HUES64 (cell line): Measurements from ENCODE around the gene ST8SIA4.

Source experiments
- H3K27ac ChIP-seq: 2 replicates; pipeline ENCODE4 v1.7.0; 2013; ENCODE audit warnings: low read depth, low read length, inconsistent platforms
- H3K27me3 ChIP-seq: 2 replicates; pipeline ENCODE4 v1.6.1; 2013; ENCODE audit warnings: mild to moderate bottlenecking, low read length; ENCODE audit not compliant: insufficient read depth
- H3K36me3 ChIP-seq: 2 replicates; pipeline ENCODE4 v1.6.1; 2013; ENCODE audit warnings: mild to moderate bottlenecking, low read length; ENCODE audit not compliant: insufficient read depth
- H3K4me1 ChIP-seq: 2 replicates; pipeline ENCODE4 v1.6.1; 2013; ENCODE audit warnings: mild to moderate bottlenecking, low read length, moderate library complexity; ENCODE audit not compliant: insufficient read depth
- H3K4me3 ChIP-seq: 2 replicates; pipeline ENCODE4 v1.5.1; 2013; ENCODE audit warnings: mild to moderate bottlenecking, low read length, moderate library complexity
- H3K9ac ChIP-seq: 2 replicates; pipeline ENCODE4 v1.6.1; 2013; ENCODE audit warnings: mild to moderate bottlenecking, low read depth, low read length
- H3K9me3 ChIP-seq: 2 replicates; pipeline ENCODE4 v1.6.1; 2013; ENCODE audit warnings: low read depth, low read length; ENCODE audit not compliant: insufficient read depth
- WGBS: fragments of 150-250, 120-280 bp; methylation state at CpG from one replicate; pipeline ENCODE4 v1.1.7; 2013; ENCODE audit warnings: missing lambda C conversion rate; 5-methylcytosine and 5-hydroxymethylcytosine counted together

Gene ST8SIA4

DNA sequence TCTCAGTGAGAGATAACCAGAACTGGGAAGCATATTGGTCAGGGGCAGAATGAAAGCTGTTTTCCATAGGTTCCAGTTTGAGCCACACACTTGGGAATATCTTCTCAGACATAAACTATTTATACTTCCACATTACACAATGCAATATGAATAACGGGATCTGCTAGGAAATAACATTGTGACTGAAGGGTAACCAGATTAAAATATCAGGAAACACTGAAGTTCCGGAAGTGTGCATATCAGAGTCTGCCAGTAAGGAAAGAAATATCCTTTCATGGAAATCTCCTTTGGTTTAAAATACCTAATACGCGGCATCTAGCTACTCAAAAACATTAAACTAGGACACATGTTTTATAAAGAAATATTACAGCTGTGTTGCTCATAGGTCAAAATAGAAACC is 56.3 kb downstream of the ST8SIA4 start:
- Histone ChIP-seq H3K27ac (no peak overlapping the region), H3K27me3 (no peaks in the 10 kb centered on the region), H3K36me3 (no peaks in the 10 kb centered on the region), H3K9me3 (no peaks in the 10 kb centered on the region), H3K9ac (no peak overlapping the region), H3K4me3 (no peak overlapping the region), H3K4me1 (peaks cover 6% of the 10 kb centered on the region; the same call in 1 of the 2 replicates)
- WGBS, result 100% methylated on average over 2 of the region's 4 CpGs

DNA sequence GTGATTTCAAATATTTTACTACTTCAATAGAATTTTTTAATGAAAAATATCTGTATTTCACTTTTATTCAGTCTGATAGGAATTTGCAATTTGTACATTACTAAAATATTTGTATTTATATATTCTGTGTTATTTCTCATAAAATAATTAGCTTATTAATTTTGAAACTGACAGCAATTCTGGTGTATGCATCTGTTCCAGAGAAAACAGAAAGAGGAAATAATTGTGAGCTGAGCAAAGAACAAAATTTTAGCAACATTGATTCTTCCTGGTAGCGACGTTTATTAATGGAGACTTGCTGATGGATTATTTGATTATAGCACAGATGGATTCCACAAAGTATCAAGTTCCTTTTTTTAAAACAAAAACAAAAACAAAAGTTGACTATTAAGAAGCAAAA is 61.0 kb downstream of the ST8SIA4 start:
- Histone ChIP-seq H3K9me3 (no peaks in the 10 kb centered on the region), H3K36me3 (no peaks in the 10 kb centered on the region), H3K4me3 (no peak overlapping the region), H3K27ac (no peak overlapping the region), H3K4me1 (peaks cover 23% of the 10 kb centered on the region), H3K27me3 (no peaks in the 10 kb centered on the region), H3K9ac (no peak overlapping the region)
- 100% methylated on average over 2 of the region's 2 CpGs for WGBS

DNA sequence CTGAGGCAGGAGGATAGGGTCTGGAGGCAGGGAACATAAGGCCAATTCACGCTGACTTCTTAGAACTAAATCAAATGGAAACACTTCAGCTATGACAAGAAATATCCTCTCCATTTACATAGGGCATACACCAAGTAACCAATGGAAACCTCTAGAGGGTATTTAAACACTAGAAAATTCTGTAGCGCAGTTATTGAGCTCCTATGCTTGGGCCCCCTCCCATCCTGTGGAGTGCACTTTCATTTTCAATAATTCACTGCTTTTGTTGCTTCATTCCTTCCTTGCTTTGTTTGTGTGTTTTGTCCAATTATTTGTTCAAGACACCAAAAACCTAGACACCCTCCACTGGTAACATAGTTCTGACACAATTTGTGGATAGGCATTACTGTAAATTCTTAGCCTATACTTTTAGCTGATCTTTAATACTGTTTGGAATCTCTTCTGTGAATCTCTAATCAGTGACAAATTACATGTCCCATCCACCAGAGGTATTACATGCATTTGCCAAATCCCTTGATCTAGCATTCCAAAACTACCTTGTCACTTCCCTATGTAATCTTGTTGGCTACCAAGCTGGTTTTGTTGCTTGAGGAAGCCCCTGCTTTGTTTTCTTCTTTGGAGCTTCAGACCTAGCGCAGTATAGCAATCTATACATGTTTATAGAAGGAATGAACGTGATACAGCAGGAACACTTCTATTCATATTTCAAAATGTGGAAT is 61.6 kb downstream of the ST8SIA4 start:
- Histone ChIP-seq H3K27ac (no peak overlapping the region), H3K4me1 (peaks cover 23% of the 10 kb centered on the region), H3K36me3 (no peaks in the 10 kb centered on the region), H3K27me3 (no peaks in the 10 kb centered on the region), H3K9me3 (no peaks in the 10 kb centered on the region), H3K9ac (no peak overlapping the region), H3K4me3 (no peak overlapping the region)
- 100% methylated on average over 2 of the region's 4 CpGs for WGBS

DNA sequence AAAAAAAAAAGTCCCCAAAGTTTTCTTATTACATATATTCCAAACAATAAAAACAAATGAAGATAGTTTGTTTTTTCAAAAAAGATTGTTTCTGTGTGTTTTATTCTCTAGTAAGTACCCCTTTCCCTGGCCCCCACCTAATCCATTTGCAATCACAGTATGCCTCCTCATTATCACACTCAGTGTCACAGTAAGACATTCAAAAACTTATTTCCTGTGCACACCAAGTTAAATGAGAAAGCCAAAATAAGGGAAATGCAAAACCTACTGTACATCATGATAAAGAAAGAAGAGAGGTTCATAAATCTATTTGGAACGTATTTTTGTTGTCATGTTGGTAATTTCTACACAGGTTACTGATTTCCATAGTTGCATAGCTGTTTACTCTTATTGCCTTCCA is 62.3 kb downstream of the ST8SIA4 start:
- Histone ChIP-seq H3K36me3 (no peaks in the 10 kb centered on the region), H3K4me1 (peaks cover 23% of the 10 kb centered on the region), H3K9ac (no peak overlapping the region), H3K27me3 (no peaks in the 10 kb centered on the region), H3K27ac (no peak overlapping the region), H3K9me3 (no peaks in the 10 kb centered on the region), H3K4me3 (no peak overlapping the region)
- WGBS, result no CpG with 5 or more reads among the region's 1 CpG

DNA sequence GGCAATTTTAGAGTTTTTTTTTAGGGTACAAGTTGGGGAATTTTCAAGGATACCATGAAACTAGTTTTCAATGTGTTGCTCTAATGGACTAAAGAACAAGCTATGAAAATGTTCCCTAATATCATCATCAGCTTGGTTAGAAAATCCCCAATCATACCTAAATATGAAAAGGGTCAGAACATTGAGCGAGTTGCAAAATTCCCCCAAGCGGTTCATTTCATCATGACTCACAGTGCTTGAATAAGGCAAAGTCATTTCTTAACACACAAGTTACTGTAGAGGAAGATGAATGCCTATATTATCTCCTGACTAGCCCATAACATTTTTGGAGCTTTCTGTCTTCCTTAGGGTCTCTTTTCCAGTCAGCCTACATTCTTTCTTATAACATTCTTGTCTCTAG is 62.7 kb downstream of the ST8SIA4 start:
- 78% methylated on average over 2 of the region's 2 CpGs for WGBS
- H3K27ac ChIP-seq, result no peak overlapping the region
- no peak overlapping the region for H3K9ac ChIP-seq

DNA sequence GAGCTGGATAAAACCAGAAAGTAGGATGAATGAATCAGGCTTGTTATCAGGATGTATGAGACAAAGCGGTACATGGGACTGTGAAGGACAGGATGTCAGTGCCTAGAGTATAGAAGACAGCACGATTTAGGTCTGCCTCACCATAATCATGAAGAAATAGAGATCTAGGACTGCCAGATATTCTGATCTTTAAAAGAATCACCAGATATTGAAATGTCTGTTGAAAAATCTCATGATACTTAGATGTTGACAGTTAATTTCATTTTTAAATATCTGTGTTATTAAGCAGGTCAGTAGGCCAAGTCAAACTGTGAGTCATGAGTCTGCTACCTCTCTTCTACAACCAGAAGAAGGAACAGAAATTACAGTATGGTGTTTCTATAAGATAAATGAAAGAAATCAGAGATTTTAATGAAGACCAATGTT is 65.0 kb downstream of the ST8SIA4 start:
- Histone ChIP-seq H3K9ac (no peak overlapping the region), H3K27ac (no peak overlapping the region), H3K9me3 (no peaks in the 10 kb centered on the region), H3K4me3 (no peak overlapping the region), H3K27me3 (no peaks in the 10 kb centered on the region), H3K36me3 (no peaks in the 10 kb centered on the region), H3K4me1 (peaks cover 23% of the 10 kb centered on the region)
- 96% methylated on average over 2 of the region's 2 CpGs for WGBS

More for the DNA sequence above, 62.7 kb downstream of the ST8SIA4 start:
- Histone ChIP-seq H3K9me3 (no peaks in the 10 kb centered on the region), H3K36me3 (no peaks in the 10 kb centered on the region), H3K27me3 (no peaks in the 10 kb centered on the region), H3K4me3 (no peak overlapping the region), H3K4me1 (peaks cover 23% of the 10 kb centered on the region)

DNA sequence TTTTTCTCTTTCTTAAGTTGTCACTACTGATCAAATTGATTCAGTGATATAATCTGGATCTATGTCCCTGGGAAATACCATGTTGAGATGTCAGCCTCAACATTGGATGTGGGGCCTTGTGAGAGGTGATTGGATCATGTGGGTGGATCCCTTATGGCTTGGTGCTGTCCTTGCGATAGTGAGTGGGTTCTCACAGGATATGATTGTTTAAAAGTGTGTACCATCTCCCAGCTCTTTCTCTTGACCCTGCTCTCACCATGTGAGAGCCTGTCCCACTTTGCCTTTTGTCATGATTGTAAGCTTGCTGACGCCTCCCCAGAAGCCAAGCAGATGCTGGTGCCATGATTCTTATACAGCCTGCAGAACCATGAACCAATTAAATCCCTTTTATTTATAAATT is 68.6 kb downstream of the ST8SIA4 start:
- Histone ChIP-seq H3K4me1 (no peaks in the 10 kb centered on the region), H3K27me3 (no peaks in the 10 kb centered on the region), H3K4me3 (no peak overlapping the region), H3K27ac (no peak overlapping the region), H3K36me3 (no peaks in the 10 kb centered on the region), H3K9ac (no peak overlapping the region), H3K9me3 (no peaks in the 10 kb centered on the region)
- 91% methylated on average over 2 of the region's 2 CpGs for WGBS

DNA sequence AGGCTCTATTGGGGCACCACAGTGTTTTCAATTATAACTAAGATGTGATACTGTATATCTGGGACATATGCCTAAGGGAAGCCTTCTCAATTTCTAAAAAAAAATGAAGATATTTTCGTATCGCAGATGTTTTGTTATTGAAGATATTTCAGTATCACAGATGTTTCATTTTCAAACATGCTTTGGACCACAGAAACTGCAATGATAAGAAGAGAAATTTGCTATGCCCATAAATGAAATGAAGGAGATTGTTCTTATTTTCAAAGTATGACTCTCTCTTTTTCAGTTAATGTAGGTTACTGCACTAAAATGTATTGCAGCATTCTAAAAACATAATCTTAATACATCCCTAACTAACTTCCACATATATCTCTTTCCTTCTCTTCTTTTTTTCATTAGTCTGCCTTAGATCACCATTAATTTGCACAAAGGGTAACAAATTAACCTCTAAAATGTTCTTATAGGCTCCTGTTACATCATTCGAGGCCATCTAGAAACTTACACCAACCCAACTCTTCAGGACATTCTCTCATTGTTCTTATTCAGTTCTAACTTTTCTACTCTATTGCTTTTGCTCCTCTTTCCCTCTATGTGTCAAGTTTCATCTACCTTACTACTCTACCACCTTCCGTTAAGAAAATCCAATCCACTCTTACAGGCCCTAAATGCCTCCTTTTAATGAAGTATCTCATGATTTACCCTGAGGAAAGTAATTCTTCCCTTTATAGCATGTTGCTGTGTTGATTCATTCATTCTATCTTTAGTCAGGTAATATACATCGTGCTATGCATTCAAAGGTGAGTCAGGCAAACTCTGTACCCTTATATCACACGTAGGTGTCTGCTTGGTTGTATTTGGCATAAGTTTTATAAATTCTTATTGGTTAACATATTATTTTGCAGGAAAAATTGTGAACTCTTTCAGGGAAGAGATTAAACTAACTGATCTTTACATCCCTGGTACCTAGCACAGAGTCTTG is 70.5 kb downstream of the ST8SIA4 start:
- Histone ChIP-seq H3K4me1 (peaks cover 14% of the 10 kb centered on the region; the same call in 1 of the 2 replicates), H3K9me3 (no peaks in the 10 kb centered on the region), H3K9ac (no peak overlapping the region)

DNA sequence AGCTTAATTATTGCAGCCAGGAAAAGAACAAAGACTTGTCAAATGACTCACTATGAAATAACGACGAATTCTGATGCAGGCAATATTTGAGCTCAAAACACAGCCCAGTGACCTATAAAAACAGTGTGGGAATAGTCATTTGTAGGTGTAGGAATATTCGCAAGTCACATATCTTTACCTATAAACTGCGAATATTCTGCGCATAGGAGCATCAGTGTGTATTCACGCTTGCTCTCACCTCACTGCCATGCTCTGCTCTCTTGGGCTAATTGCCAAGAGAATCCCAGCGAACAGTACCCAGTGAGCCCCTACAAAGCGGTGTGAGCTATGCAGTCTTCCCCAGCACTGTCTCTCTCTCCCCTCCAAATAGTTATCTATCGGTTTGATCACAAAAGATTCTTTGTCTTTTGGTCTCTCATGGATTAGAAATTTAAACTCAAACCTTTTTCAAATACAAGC is 74.2 kb downstream of the ST8SIA4 start:
- Histone ChIP-seq H3K27me3 (no peaks in the 10 kb centered on the region), H3K9ac (no peak overlapping the region), H3K4me1 (peaks cover 19% of the 10 kb centered on the region), H3K36me3 (no peaks in the 10 kb centered on the region), H3K9me3 (no peaks in the 10 kb centered on the region), H3K4me3 (no peak overlapping the region), H3K27ac (no peak overlapping the region)
- 90% methylated on average over 9 of the region's 9 CpGs for WGBS

More for the DNA sequence above, 70.5 kb downstream of the ST8SIA4 start:
- WGBS, result 96% methylated on average over 5 of the region's 6 CpGs
- Histone ChIP-seq H3K27me3 (no peaks in the 10 kb centered on the region), H3K36me3 (no peaks in the 10 kb centered on the region), H3K27ac (no peak overlapping the region), H3K4me3 (no peak overlapping the region)

DNA sequence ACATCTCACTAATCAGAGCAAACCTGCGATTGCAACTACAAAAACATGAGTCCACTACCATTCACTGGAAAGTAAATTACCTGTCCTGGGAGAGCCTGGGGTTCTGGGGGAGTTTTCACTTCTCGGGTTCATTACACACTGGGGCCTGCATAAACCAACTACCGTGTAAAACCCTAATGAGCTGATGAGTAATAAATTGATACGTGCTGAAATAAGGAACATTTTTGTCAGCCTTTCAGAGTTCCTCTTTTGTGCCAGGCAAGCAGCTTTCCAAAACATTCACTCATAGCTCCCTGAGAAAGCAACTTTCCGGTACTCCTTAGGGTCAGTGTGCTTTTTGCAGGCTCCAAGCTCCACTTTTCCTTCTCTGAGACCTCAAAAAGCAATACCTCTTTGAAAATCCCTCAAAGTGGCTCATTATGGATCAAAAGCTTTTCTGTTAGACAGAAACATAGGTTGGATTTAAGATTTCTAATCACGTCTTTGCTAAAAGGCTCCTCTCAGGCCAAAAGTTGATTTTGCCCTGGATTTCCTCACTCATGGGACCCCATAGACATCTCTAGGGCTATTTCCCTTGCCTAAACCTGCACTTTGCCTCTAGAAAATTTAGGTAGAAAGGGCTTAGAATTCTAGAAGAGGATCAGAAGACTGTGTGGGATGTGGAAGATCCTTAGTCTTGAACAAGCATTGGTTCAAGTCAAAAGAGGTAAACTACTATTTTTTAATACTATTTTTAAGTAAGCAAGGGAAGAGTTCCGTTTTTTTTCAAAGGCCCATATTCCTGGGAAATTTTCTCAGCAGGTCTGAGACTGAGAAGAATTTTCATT is 74.8 kb downstream of the ST8SIA4 start:
- Histone ChIP-seq H3K36me3 (no peaks in the 10 kb centered on the region), H3K27me3 (no peaks in the 10 kb centered on the region), H3K27ac (no peak overlapping the region), H3K4me3 (no peak overlapping the region), H3K9me3 (no peaks in the 10 kb centered on the region), H3K9ac (no peak overlapping the region), H3K4me1 (peaks cover 24% of the 10 kb centered on the region)
- WGBS, result 85% methylated on average over 7 of the region's 7 CpGs
